ENCODE measurements around the gene NGEF.

GRCh38 chr2:232869138-232870017 lies 143.7 kb downstream of the NGEF start:
- no peak for TF ChIP-seq FOXJ3 (CRISPR knock-in tag; IDR thresholded peaks at IDR 0.05; ENCODE audit: borderline replicate concordance)
- TF ChIP-seq CTCF (IDR thresholded peaks at IDR 0.05): no peak
- TF ChIP-seq ZSCAN18 (CRISPR knock-in tag; IDR thresholded peaks at IDR 0.05): no peak
- TF ChIP-seq NR2C2 (CRISPR knock-in tag; IDR thresholded peaks at IDR 0.05): no peak
- TF ChIP-seq MAX (CRISPR knock-in tag; IDR thresholded peaks at IDR 0.05): no peak
- no peak for TF ChIP-seq ATF6 (CRISPR knock-in tag; IDR thresholded peaks at IDR 0.05)
- no peak for TF ChIP-seq ZNF138 (CRISPR knock-in tag; conservative IDR thresholded peaks at IDR 0.05)
- TF ChIP-seq ZNF416 (CRISPR knock-in tag; IDR thresholded peaks at IDR 0.05): no peak
- TF ChIP-seq IRF2 (CRISPR knock-in tag; IDR thresholded peaks at IDR 0.05; ENCODE audit: borderline replicate concordance, low read depth): no peak
- no peak for TF ChIP-seq NFYB (CRISPR knock-in tag; conservative IDR thresholded peaks at IDR 0.05; ENCODE audit: low read depth)
- TF ChIP-seq CBFB (CRISPR knock-in tag; IDR thresholded peaks at IDR 0.05; ENCODE audit: low read depth): no peak
- TF ChIP-seq USF2 (CRISPR knock-in tag; IDR thresholded peaks at IDR 0.05): no peak
- TF ChIP-seq MLX (CRISPR knock-in tag; IDR thresholded peaks at IDR 0.05): no peak
- no peak for TF ChIP-seq STAT6 (CRISPR knock-in tag; conservative IDR thresholded peaks at IDR 0.05; ENCODE audit: low read depth)
